ENCODE results near the gene ATP13A2. TPM values are rescaled to one million over a fixed set of nuclear protein-coding genes. Genes with fewer than 3 reads are reported as not detected.

ATP13A2 gene
- total RNA-seq, 1 experiment from 2014 or later = 50.9 TPM

- ChIA-PET CTCF (interaction anchor here (0.6 kb wide), 1 partner anchor 797 kb away, joined by 3 read pairs; the partner anchor contains the start of gene ACTL8), POLR2A (ENCODE audit: low non-redundant PET) (no interaction called here)
- no peak for DNase-seq (ENCODE audit: low spot score)
- intact Hi-C loops (cut with micrococcal nuclease; ENCODE audit: unreplicated experiment) = no loop called here
- no TSS peak for BruUV-seq (replicated peaks)
- H3K9me3 ChIP-seq (ENCODE audit: low read depth, low read length, poor library complexity, severe bottlenecking) = no peaks in the 10 kb centered on the region
- peaks cover 6% of the 10 kb centered on the region for H3K36me3 ChIP-seq (ENCODE audit: insufficient read depth, low read length, poor library complexity, severe bottlenecking)
- TF ChIP-seq CTCF (conservative IDR thresholded peaks at IDR 0.05; ENCODE audit: low read depth, low read length) (no peak), EZH2 (IDR thresholded peaks at IDR 0.05; ENCODE audit: borderline replicate concordance, low read depth, low read length, poor library complexity, severe bottlenecking) (no peak)
- H3K27me3 ChIP-seq (replicated peaks; ENCODE audit: insufficient read depth, low read depth, low read length, poor library complexity) = no peaks in the 10 kb centered on the region
- H3K4me3 ChIP-seq (ENCODE audit: low read depth, low read length, poor library complexity, severe bottlenecking) = no peak overlapping the region
- no peak overlapping the region for H3K27ac ChIP-seq (ENCODE audit: low read depth, low read length, poor library complexity, severe bottlenecking)
- H3K4me1 ChIP-seq (ENCODE audit: insufficient read depth, low read length, poor library complexity, severe bottlenecking) = peaks cover 3% of the 10 kb centered on the region
These were observed 54.0 kb downstream of the ATP13A2 start for GRCh38 chr1:16957731-16958130.

- BruUV-seq (replicated peaks) = no TSS peak
- peaks cover 3% of the 10 kb centered on the region for H3K4me1 ChIP-seq (ENCODE audit: insufficient read depth, low read length, poor library complexity, severe bottlenecking)
- no peak overlapping the region for H3K4me3 ChIP-seq (ENCODE audit: low read depth, low read length, poor library complexity, severe bottlenecking)
- no peak for DNase-seq (ENCODE audit: low spot score)
- H3K9me3 ChIP-seq (ENCODE audit: low read depth, low read length, poor library complexity, severe bottlenecking) = no peaks in the 10 kb centered on the region
- no peak overlapping the region for H3K27ac ChIP-seq (ENCODE audit: low read depth, low read length, poor library complexity, severe bottlenecking)
- no peaks in the 10 kb centered on the region for H3K27me3 ChIP-seq (replicated peaks; ENCODE audit: insufficient read depth, low read depth, low read length, poor library complexity)
- H3K36me3 ChIP-seq (ENCODE audit: insufficient read depth, low read length, poor library complexity, severe bottlenecking) = peaks cover 6% of the 10 kb centered on the region
- TF ChIP-seq CTCF (conservative IDR thresholded peaks at IDR 0.05; ENCODE audit: low read depth, low read length) (no peak), EZH2 (IDR thresholded peaks at IDR 0.05; ENCODE audit: borderline replicate concordance, low read depth, low read length, poor library complexity, severe bottlenecking) (no peak)
- ChIA-PET CTCF (no interaction called here), POLR2A (ENCODE audit: low non-redundant PET) (no interaction called here)
- intact Hi-C loops (cut with micrococcal nuclease; ENCODE audit: unreplicated experiment) = no loop called here
These were observed 55.0 kb downstream of the ATP13A2 start for GRCh38 chr1:16956775-16957174.

GRCh38 chr1:16955186-16955585, 56.5 kb downstream of the ATP13A2 start:
- no peaks in the 10 kb centered on the region for H3K4me1 ChIP-seq (ENCODE audit: insufficient read depth, low read length, poor library complexity, severe bottlenecking)
- peaks cover 6% of the 10 kb centered on the region for H3K36me3 ChIP-seq (ENCODE audit: insufficient read depth, low read length, poor library complexity, severe bottlenecking)
- intact Hi-C loops (cut with micrococcal nuclease; ENCODE audit: unreplicated experiment) = no loop called here
- TF ChIP-seq EZH2 (IDR thresholded peaks at IDR 0.05; ENCODE audit: borderline replicate concordance, low read depth, low read length, poor library complexity, severe bottlenecking) = no peak
- TF ChIP-seq CTCF (conservative IDR thresholded peaks at IDR 0.05; ENCODE audit: low read depth, low read length) = no peak
- BruUV-seq (replicated peaks) = no TSS peak
- H3K9me3 ChIP-seq (ENCODE audit: low read depth, low read length, poor library complexity, severe bottlenecking) = no peaks in the 10 kb centered on the region
- DNase-seq (ENCODE audit: low spot score) = no peak
- H3K4me3 ChIP-seq (ENCODE audit: low read depth, low read length, poor library complexity, severe bottlenecking) = no peak overlapping the region
- H3K27me3 ChIP-seq (replicated peaks; ENCODE audit: insufficient read depth, low read depth, low read length, poor library complexity) = no peaks in the 10 kb centered on the region
- POLR2A ChIA-PET (ENCODE audit: low non-redundant PET) = no interaction called here
- no peak overlapping the region for H3K27ac ChIP-seq (ENCODE audit: low read depth, low read length, poor library complexity, severe bottlenecking)
- CTCF ChIA-PET = no interaction called here

Data from A673 (cell line).